AG09309 (cell line): ENCODE measurements around the gene ADAM11.

Source experiments
- DNase-seq: peaks from one replicate; pipeline ENCODE4 v3.0.0-alpha.2; 2010; ENCODE audit warnings: low read depth
- H3K4me3 ChIP-seq: 2 replicates; pipeline ENCODE4 v1.5.1; 2011; ENCODE audit warnings: mild to moderate bottlenecking, low read depth, low read length, moderate library complexity; ENCODE audit not compliant: control insufficient read depth
- CTCF ChIP-seq: IDR thresholded peaks from 2 replicates; pipeline ENCODE4 v1.5.1; 2011; ENCODE audit warnings: mild to moderate bottlenecking, low read depth, low read length, inconsistent platforms; ENCODE audit not compliant: insufficient read depth, control insufficient read depth; ENCODE audit errors: missing control alignments

Gene ADAM11

GRCh38 chr17:44769230-44769629, 10.4 kb downstream of the ADAM11 start:
- no peak for DNase-seq
- H3K4me3 ChIP-seq, result no peak overlapping the region
- no peak for TF ChIP-seq CTCF

- no peak for DNase-seq
- no peak overlapping the region for H3K4me3 ChIP-seq
- TF ChIP-seq CTCF, result no peak
These were observed 10.9 kb downstream of the ADAM11 start for GRCh38 chr17:44769647-44770084.

GRCh38 chr17:44770166-44770925, 11.6 kb downstream of the ADAM11 start:
- no peak for TF ChIP-seq CTCF
- no peak for DNase-seq
- H3K4me3 ChIP-seq, result no peak overlapping the region

GRCh38 chr17:44772308-44773045, 13.7 kb downstream of the ADAM11 start:
- H3K4me3 ChIP-seq, result no peak overlapping the region
- no peak for TF ChIP-seq CTCF
- no peak for DNase-seq

GRCh38 chr17:44773140-44773539, 14.4 kb downstream of the ADAM11 start:
- no peak for DNase-seq

More at GRCh38 chr17:44773140-44773539, 14.4 kb downstream of the ADAM11 start:
- H3K4me3 ChIP-seq, result no peak overlapping the region
- no peak for TF ChIP-seq CTCF
